ENCODE measurements around the gene YPEL4.

Gene YPEL4

GRCh38 chr11:57630171-57630570, 19.5 kb downstream of the YPEL4 start:
- DNase-seq: no peak

GRCh38 chr11:57626895-57627294, 22.8 kb downstream of the YPEL4 start:
- no peak for DNase-seq

DNA sequence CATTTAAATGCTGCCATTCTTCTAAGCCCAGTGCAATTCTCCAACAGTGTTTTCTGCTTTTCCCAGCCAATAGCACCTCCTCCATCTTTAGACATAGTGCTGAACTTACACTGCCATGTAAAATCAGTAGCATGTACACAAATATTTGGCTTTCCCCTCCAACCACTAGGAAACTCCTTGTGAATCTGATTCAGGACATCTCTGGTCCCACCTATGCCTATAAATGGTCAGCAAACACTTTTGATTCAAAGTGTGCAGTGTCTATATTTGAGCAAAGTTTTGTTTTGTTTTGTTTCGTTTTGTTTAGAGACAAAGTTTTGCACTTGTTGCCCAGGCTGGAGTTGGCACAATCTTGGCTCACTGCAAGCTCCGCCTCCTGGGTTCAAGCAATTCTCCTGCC, 24.8 kb downstream of the YPEL4 start:
- DNase-seq: no peak

DNA sequence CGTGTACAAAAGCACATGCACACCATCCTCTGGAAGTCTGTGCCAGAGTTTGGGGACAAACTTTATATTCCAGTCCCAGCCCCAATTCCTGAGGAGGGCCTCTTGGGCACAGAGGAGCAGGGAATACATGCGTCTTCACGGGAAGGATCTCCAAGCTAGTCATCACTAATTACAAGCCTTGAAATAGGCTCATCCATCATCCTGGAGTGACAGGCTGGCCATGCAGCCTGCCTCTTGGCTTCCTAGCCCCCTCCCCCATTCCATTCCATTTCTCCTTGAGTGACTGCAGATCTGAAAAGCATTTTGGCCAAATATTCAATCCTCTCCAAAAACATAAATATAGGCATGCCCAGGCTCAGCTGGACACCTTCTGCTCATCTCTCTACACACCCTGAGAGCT, 27.4 kb downstream of the YPEL4 start:
- no peak for DNase-seq

DNA sequence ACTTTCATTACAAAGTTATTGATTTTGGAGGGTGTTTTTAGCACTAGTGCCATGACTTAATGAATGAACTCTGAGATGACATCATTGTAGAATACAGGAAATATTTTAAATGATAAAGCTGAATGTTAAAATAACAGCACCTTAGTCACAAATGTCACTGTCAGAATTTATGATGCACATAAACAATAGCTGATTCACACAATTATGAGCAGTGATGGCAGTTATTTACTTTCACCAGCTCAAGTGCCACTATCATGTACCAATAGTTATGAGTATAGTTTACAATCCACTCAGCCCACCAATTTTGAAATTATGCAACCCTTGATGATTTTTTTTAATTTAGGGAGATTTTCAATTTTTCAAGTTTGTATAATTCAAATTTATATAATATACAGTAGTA, 29.2 kb downstream of the YPEL4 start:
- no peak for DNase-seq

DNA sequence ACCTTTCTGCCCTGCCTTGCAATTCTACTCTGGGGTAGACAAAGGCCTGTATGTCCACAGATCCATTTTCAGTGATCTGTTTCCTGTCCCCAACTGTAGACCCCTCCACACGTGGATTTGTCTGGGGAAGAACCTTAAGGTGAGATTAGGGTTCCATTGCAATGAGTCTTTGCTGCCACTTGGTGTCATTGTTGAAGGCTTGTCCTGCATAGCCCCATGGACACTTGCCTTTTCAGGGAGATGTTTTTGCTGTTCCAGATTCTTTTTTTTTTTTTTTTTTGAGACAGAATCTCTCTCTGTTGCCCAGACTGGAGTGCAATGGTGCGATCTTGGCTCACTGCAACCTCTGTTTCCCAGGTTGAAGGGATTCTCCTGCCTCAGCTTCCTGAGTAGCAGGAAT, 30.4 kb downstream of the YPEL4 start:
- DNase-seq: no peak

- DNase-seq: no peak
These were observed 31.3 kb downstream of the YPEL4 start for GRCh38 chr11:57618438-57618837.

- DNase-seq: no peak
These were observed 33.1 kb downstream of the YPEL4 start for GRCh38 chr11:57616595-57616994.

- no peak for DNase-seq
These were observed 34.4 kb downstream of the YPEL4 start for GRCh38 chr11:57615308-57615707.

DNA sequence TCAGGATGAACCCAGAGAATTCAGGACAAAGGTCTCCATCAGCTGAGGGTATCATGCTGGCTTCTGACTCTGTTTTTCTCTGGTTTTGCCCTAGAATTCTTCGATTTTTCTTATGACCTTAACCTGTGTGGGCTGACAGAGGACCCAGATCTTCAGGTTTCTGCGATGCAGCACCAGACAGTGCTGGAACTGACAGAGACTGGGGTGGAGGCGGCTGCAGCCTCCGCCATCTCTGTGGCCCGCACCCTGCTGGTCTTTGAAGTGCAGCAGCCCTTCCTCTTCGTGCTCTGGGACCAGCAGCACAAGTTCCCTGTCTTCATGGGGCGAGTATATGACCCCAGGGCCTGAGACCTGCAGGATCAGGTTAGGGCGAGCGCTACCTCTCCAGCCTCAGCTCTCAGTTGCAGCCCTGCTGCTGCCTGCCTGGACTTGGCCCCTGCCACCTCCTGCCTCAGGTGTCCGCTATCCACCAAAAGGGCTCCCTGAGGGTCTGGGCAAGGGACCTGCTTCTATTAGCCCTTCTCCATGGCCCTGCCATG, 35.4 kb downstream of the YPEL4 start:
- DNase-seq: no peak

DNA sequence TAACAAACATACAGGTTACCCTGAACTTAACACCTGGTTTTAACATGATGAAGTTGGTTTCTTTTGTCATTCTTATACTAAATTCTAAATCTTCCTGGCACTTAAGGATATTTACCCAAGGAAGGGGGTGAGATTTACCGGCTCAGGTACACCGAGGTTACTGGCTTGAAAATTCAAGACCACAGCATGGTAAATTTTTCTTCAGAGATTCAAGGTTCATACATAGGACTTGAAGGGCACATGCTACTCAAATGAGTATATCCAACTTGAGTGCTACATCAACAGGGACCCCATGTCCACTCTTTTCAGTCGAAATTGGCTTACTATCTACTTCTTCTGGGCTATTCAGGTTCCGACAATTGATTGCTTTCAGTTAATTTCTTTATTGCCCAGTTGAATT, 39.5 kb downstream of the YPEL4 start:
- no peak for DNase-seq

DNA sequence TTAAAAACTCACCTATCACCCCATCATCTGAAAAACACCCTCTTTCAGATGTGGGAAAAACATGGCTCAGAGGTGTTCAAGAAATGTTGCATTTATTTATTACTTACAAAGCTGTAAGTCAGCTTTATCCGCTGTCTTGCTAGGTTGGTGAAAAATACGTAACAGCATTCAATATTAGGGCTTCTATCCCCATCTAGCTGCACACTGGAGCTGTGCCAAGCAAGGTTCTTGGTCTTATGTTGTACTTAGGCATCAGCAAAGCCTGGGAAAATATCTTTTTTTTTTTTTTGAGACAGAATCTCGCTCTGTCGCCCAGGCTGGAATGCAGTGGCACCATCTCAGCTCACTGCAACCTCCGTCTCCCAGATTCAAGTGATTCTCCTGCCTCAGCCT, 44.7 kb downstream of the YPEL4 start:
- no peak for DNase-seq

GRCh38 chr11:57604296-57605027, 45.2 kb downstream of the YPEL4 start:
- DNase-seq: no peak

DNA sequence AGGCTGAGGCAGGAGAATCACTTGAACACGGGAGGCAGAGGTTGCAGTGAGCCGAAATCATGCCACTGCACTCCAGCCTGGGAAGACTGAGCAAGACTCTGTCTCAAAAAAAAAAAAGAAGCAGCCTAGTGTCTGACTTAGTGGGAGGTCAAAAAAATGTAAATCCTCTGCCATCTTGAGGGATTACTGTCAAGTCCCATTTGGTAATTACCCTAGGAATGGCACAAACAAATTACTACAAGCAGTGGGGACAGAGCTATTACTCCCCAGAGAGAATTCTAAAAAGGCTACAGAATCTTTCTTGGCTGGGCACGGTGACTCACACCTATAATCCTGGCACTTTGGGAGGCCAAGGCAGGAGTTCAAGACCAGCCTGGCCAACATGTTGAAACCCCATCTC, 48.4 kb downstream of the YPEL4 start:
- no peak for DNase-seq

GRCh38 chr11:57599381-57599780, 50.3 kb downstream of the YPEL4 start:
- no peak for DNase-seq

DNA sequence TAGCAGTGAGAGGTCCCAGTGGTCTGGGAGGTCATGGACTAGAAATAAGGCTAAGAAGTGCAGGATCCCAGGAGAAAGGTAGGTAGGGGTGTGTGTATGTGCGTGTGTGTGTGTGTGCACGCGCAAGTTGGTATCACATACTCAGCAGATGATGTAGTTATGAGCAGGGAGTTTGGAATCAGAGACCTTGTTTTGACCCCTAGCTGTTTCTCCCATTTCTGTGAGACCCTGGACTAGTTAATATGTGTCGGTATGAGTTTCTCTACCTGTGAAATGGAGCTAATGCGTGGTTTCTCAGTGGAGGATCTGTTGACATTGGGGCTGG, 50.9 kb downstream of the YPEL4 start:
- no peak for DNase-seq

DNA sequence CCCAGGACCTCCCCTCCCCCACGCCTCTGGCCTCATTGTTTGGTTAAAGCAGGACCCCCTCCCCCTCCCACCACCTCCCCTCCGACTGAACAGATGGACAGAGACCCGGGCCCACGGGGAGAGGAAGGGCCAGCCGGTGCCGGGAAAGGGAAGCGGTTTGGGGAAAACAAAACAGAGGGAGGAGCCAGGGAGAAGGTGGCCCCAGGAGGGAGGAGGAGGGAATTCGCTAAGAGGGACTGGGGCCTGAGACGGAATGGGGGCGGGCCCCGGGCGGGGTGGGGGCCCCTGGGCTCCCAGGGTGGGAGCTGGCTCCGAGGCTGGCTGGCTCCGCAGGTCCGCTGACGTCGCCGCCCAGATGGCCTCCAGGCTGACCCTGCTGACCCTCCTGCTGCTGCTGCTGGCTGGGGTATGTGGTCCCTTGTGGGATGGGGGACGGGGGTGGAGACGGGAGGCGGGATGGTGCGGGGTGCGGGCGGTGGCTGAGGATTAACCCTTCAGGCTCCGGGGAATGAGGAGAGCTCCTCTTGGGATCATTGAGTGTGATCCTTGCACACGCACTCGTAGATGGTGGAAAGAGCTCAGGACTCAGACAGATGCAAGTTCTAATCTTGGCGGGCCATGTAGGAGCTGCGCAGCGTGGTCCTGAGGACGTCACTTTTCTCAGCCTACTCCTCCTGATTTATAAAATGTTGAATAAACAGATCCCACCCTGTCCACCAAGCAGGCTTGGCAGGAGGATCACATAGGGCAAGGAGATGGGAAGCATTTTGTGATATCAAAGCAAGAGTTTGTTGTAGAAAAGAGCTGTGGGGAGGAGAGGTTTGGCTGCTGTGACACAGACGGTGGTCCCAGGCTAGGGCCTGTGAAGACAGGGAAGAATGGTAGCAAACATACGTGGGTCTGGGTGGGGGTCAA, 51.5 kb downstream of the YPEL4 start:
- DNase-seq: peak in 1 of 2 experiments; percentile 36

GRCh38 chr11:57597461-57597915, 52.2 kb downstream of the YPEL4 start, which contains the start of gene SERPING1:
Gene SERPING1 (plus strand): TSS chr11:57597685. CDS start chr11:57598271, 586 bp downstream.
- no peak for DNase-seq

GRCh38 chr11:57596266-57596885, 53.3 kb downstream of the YPEL4 start:
- DNase-seq: no peak

Measured in cerebellar nuclear complex (tissue), 1 donor.